HepG2 (cell line): ENCODE data around the gene DOCK1. TPM values are rescaled to one million over a fixed set of nuclear protein-coding genes. Genes with fewer than 3 reads are reported as not detected.

Experiments used
- ATAC-seq: fragments of 200-7000 bp; cut with Tn5 transposase; 3 replicates; pipeline ENCODE4 v1.9.1; 2020; ENCODE audit warnings: mild to moderate bottlenecking, moderate library complexity
- BruUV-seq: library from RNA; stranded (reverse); fragments of 400-500 nt; replicated peaks from 2 replicates; lab custom pipeline; 2021; lab: Mats Ljungman, UMichigan
- CTCF ChIA-PET: fragments of 300-600 bp; formaldehyde crosslinking; extraction: SDS; loops from one replicate; lab custom pipeline; 2021; ENCODE audit warnings: low total read pairs, inconsistent platforms, low intra/inter-chr PET ratio; lab: Yijun Ruan, JAX
- POLR2A ChIA-PET: fragments of 350-600 bp; sonication (Branson Sonifier 250); formaldehyde crosslinking; loops from one replicate; lab custom pipeline; 2020; ENCODE audit warnings: antibody characterized with exemption, inconsistent platforms; lab: Yijun Ruan, JAX
- DNase-seq: peaks from one replicate; pipeline ENCODE4 v3.0.0-alpha.2; 2015; ENCODE audit warnings: low spot score
- FAIRE-seq: peaks from 3 replicates; lab custom pipeline; 2011; peaks lifted over from hg19 to GRCh38; lab: Jason Lieb, UNC
- H2AFZ ChIP-seq: one replicate; pipeline ENCODE4 v1.6.1; 2011; ENCODE audit warnings: low read length, inconsistent platforms
- H3K27ac ChIP-seq: fragments of 300-600 bp; 3 replicates; pipeline ENCODE4 v1.8.0; 2011; ENCODE audit warnings: mixed run types, mild to moderate bottlenecking, mixed read lengths, low read length, inconsistent platforms; ENCODE audit not compliant: insufficient read depth; ENCODE audit errors: extremely low read length
- H3K27me3 ChIP-seq, 2 experiments: fragments of 200-600 bp in 1 of 2; 2 replicates in 1 of 2; 3 replicates in 1 of 2; pipeline versions ENCODE4 v1.6.0 to v1.8.0; 2011; ENCODE audit warnings: low read length in 2 of 2, mild to moderate bottlenecking in 2 of 2, moderate library complexity in 2 of 2, inconsistent platforms in 1 of 2; ENCODE audit not compliant: insufficient read depth in 2 of 2, control insufficient read depth in 1 of 2
- H3K36me3 ChIP-seq, 2 experiments: fragments of 200-600 bp in 1 of 2; replicated peaks in 1 of 2; 2 replicates in 1 of 2; 3 replicates in 1 of 2; pipeline versions ENCODE4 v1.5.1 to v1.8.0; 2011; ENCODE audit warnings: low read length in 2 of 2, inconsistent platforms in 1 of 2; ENCODE audit not compliant: insufficient read depth in 2 of 2, control insufficient read depth in 1 of 2
- H3K4me1 ChIP-seq: 2 replicates; pipeline ENCODE4 v1.5.1; 2012; ENCODE audit warnings: low read length, inconsistent platforms; ENCODE audit not compliant: insufficient read depth
- H3K4me2 ChIP-seq: 2 replicates; pipeline ENCODE4 v1.6.0; 2011; ENCODE audit warnings: low read depth, low read length, inconsistent platforms
- H3K4me3 ChIP-seq, 3 experiments: fragments of 200-600 bp in 1 of 3; sonication (generic), shearing (Covaris generic) in 1 of 3; replicated peaks in 1 of 3; 2 replicates each; pipeline ENCODE4 v1.5.1; 2011 to 2016; ENCODE audit warnings: low read length in 3 of 3, inconsistent platforms in 2 of 3, low read depth in 2 of 3, mild to moderate bottlenecking in 2 of 3, control low read depth in 1 of 3, mixed read lengths in 1 of 3; ENCODE audit not compliant: insufficient read depth in 1 of 3
- H3K79me2 ChIP-seq: one replicate; pipeline ENCODE4 v1.6.1; 2011; ENCODE audit warnings: low read length, inconsistent platforms; ENCODE audit not compliant: insufficient read depth
- H3K9ac ChIP-seq: 2 replicates; pipeline ENCODE4 v1.6.0; 2011; ENCODE audit warnings: mild to moderate bottlenecking, low read depth, low read length, inconsistent platforms; ENCODE audit not compliant: insufficient read depth
- H3K9me3 ChIP-seq: 2 replicates; pipeline ENCODE4 v1.5.1; 2012; ENCODE audit warnings: mild to moderate bottlenecking, low read length
- H4K20me1 ChIP-seq: 2 replicates; pipeline ENCODE4 v1.6.0; 2011; ENCODE audit warnings: inconsistent platforms, mild to moderate bottlenecking, low read length, moderate library complexity; ENCODE audit not compliant: insufficient read depth
- TBL1XR1 ChIP-seq: fragments of 150-350 bp; IDR thresholded peaks from 2 replicates; pipeline ENCODE4 v1.6.1; 2014; ENCODE audit warnings: borderline replicate concordance, low read length; ENCODE audit not compliant: partially characterized antibody
- TBX2 ChIP-seq: sonication (generic); formaldehyde crosslinking; IDR thresholded peaks from 2 replicates; pipeline ENCODE4 v1.5.0; 2020; ENCODE audit warnings: missing genetic modification reagents, mild to moderate bottlenecking, borderline replicate concordance
- ZBTB38 ChIP-seq: sonication (generic); formaldehyde crosslinking; IDR thresholded peaks from 2 replicates; pipeline ENCODE4 v1.5.1; 2020; ENCODE audit warnings: mild to moderate bottlenecking, missing genetic modification reagents
- ZNF432 ChIP-seq: sonication (generic); formaldehyde crosslinking; IDR thresholded peaks from 2 replicates; pipeline ENCODE4 v1.5.0; 2020; ENCODE audit warnings: missing genetic modification reagents, mild to moderate bottlenecking, borderline replicate concordance
- ZNF567 ChIP-seq: sonication (generic); formaldehyde crosslinking; IDR thresholded peaks from 2 replicates; pipeline ENCODE4 v1.8.1; 2023; ENCODE audit warnings: mild to moderate bottlenecking, missing genetic modification reagents, borderline replicate concordance
- ZNF644 ChIP-seq: IDR thresholded peaks from 2 replicates; pipeline ENCODE4 v1.6.1; 2016; ENCODE audit warnings: low read depth
- ZNF704 ChIP-seq: sonication (generic); formaldehyde crosslinking; IDR thresholded peaks from 2 replicates; pipeline ENCODE4 v1.8.1; 2023; ENCODE audit warnings: mild to moderate bottlenecking, inconsistent platforms, moderate library complexity, missing genetic modification reagents, borderline replicate concordance
- WGBS: methylation state at CpG from one replicate; pipeline ENCODE4 v1.1.6; 2017; ENCODE audit warnings: low lambda C conversion rate; 5-methylcytosine and 5-hydroxymethylcytosine counted together
- in situ Hi-C: cut with HindIII; loops from 2 replicates; pipeline ENCODE4 v1.10.0; 2017; ENCODE audit warnings: low pct_unique_long_range_greater_than_20kb; ENCODE audit not compliant: extremely low pct_ligation_motif_present
- intact Hi-C: fragments of 100-400 bp; cut with micrococcal nuclease; formaldehyde crosslinking; loops from one replicate; pipeline ENCODE4 v1.10.0; 2022; ENCODE audit not compliant: unreplicated experiment
- polyA plus RNA-seq, 8 experiments: library from polyadenylated mRNA; depleted of rRNA in 3 of 8; stranded (reverse) in 7 of 8; unstranded in 1 of 8; fragments of >200 nt; fragmentation: Illumina TruSeq in 4 of 8; extraction: Trizol in 4 of 8; gene quantifications; 2 replicates each; pipeline versions ENCODE4 v1.2.1 to v1.2.3, GENCODE V29; 2011 to 2016; ENCODE audit warnings: low read depth in 4 of 8, missing spikeins in 1 of 8, mixed read lengths in 1 of 8; ENCODE audit not compliant: insufficient read depth in 1 of 8
- total RNA-seq, 5 experiments: library from RNA; depleted of rRNA; stranded (reverse); fragments of >200 nt; fragmentation: Illumina TruSeq; extraction: Trizol; gene quantifications; 2 replicates each; pipeline ENCODE4 v1.2.3, GENCODE V29; 2016; ENCODE audit warnings: low read depth in 1 of 5
- TF ChIP-seq, protein P1 (sequence below): IDR thresholded peaks from 2 replicates; pipeline ENCODE4 v1.6.1; 2016; ENCODE audit warnings: low read depth, control low read depth

DOCK1 gene
- total and polyA plus RNA-seq, 2 of the 13 experiments (the other 11 are each of a cell fraction or from before 2014, with no cell fraction given) = 8.3 to 25.5 TPM

- H2AFZ ChIP-seq = no peak overlapping the region
- TF ChIP-seq ZNF567 (no peak), ZNF644 (no peak), ZBTB38 (CRISPR knock-in tag) (no peak), TBL1XR1 (no peak), ZNF432 (no peak), ZNF704 (CRISPR knock-in tag) (no peak), TBX2 (CRISPR knock-in tag) (no peak)
- TF ChIP-seq, protein P1, sequence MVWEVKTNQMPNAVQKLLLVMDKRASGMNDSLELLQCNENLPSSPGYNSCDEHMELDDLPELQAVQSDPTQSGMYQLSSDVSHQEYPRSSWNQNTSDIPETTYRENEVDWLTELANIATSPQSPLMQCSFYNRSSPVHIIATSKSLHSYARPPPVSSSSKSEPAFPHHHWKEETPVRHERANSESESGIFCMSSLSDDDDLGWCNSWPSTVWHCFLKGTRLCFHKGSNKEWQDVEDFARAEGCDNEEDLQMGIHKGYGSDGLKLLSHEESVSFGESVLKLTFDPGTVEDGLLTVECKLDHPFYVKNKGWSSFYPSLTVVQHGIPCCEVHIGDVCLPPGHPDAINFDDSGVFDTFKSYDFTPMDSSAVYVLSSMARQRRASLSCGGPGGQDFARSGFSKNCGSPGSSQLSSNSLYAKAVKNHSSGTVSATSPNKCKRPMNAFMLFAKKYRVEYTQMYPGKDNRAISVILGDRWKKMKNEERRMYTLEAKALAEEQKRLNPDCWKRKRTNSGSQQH (CRISPR knock-in tag) = no peak
- ChIA-PET CTCF (no interaction called here), POLR2A (no interaction called here)
- no peaks in the 10 kb centered on the region for H3K9me3 ChIP-seq
- no peaks in the 10 kb centered on the region for H3K27me3 ChIP-seq
- H3K36me3 ChIP-seq = peaks cover 9 to 46% of the 10 kb centered on the region in 2 experiments; a peak in 4 of 5 replicates
- intact Hi-C loops = no loop called here
- in situ Hi-C loops = no loop called here
- H3K4me2 ChIP-seq = no peak overlapping the region
- DNase-seq = no peak
- H4K20me1 ChIP-seq = no peaks in the 10 kb centered on the region
- no TSS peak for BruUV-seq
- H3K4me3 ChIP-seq = no peak overlapping the region
- no peak overlapping the region for H3K27ac ChIP-seq
- WGBS = 100% methylated on average over 4 of the region's 4 CpGs
- H3K4me1 ChIP-seq = peaks cover 11% of the 10 kb centered on the region; the same call in 1 of the 2 replicates
- H3K79me2 ChIP-seq = no peaks in the 10 kb centered on the region
- no peak overlapping the region for H3K9ac ChIP-seq
- FAIRE-seq = no peak
- ATAC-seq = no peak
Measured at GRCh38 chr10:127014671-127015070, 109.4 kb downstream of the DOCK1 start.
